ENCODE results near the gene TEDC1. TPM values are rescaled to one million over a fixed set of nuclear protein-coding genes. Genes with fewer than 3 reads are reported as not detected.

Gene TEDC1
- total RNA-seq, 4 donors from 2014 or later: 5.5 to 20.4 (median 14.2) TPM

DNA sequence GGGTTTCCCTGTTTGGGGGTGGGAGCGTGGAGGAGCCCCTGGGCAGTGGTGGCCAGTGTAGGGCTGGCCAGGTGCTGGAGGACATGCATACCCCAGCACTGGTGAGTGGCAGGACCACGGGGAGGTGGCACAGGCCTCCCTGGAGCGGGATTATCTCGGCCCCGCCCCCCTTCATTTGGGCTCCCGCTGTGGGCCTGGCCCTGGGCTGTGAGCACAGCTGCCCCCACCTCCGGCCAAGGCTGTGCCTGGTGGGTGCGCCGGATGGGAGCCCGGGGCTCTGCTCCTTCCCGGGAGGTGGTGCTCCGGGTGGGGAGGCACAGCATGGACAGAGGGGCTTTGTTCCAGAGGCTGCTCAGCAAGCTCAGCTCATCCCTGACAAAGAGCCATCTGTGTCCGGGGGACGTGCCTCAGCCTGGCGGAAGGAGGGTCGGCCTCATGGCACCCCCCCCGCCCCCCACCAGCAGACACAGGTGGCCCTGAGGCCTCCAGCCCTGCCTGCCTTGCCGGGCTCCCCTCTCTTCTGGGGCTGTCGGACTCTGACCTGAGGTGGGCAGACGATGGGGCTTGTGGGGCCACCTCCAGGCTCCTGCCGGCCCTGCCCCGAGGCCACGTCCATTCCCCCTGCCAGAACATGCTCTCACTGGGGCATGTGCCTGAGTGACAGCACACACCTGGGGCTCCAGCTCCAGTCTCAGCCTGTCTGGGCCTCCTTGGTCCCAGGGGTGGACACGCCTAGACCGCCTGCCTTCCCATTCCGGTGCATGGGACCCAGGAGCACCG, 8.4 kb downstream of the TEDC1 start:
- WGBS, 2 donors: 36 to 38% methylated on average over 8 to 18 of the region's 27 CpGs
- Histone ChIP-seq H3K27me3 (no peaks in the 10 kb centered on the region), H3K36me3 (peaks cover 0 to 5% (median 0%) of the 10 kb centered on the region in 3 donors), H3K4me1 (peaks cover 0 to 23% (median 8%) of the 10 kb centered on the region in 4 donors), H3K4me3 (no peak overlapping the region), H3K9me3 (no peaks in the 10 kb centered on the region), H3K27ac (peak overlapping the region; percentile 74 to 92 (median 82))
- no peak for DNase-seq (ENCODE audit: low spot score in 2 of 2)
- TF ChIP-seq POLR2A (IDR thresholded peaks at IDR 0.05): peak in 1 of 2 donors; percentile 35
- no peak for TF ChIP-seq CTCF (IDR thresholded peaks at IDR 0.05)
- peak; percentile 34 to 35 for TF ChIP-seq EP300 (IDR thresholded peaks at IDR 0.05)

DNA sequence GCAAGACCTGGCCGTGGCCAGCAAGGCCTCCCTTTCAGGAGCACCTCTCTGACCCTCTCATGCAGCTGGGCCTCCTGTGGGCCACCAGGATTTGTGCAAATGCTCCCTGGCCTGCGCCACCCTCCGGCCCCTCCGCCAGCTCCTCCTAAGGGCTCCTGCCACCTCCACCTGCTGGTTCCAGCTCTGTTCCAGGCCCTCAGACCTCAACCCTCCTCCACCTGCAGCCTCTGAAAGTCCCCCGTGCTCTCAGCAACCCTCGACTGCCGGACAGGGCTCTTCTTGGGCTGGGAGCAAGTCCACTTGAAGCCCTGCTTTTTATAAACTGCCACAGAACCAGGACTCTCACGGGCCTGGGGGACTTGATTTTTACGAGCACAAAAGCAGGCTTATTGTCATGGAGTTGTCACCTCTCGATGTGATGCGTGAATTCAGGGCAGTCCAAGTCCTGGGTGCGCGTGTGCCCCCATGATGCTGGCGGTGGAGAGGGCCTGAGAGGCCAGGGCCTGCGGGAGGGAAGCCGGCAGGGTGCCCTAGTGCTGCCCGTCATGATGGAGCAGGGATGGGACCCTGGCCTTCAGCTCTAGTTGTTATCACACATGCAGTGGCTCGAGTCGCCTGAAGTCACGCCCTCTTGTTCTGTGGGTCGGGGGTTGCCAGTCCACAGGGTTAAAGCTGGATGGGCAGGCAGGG, 9.1 kb downstream of the TEDC1 start:
- TF ChIP-seq CTCF (IDR thresholded peaks at IDR 0.05): no peak
- TF ChIP-seq EP300 (IDR thresholded peaks at IDR 0.05): no peak
- no peak for TF ChIP-seq POLR2A (IDR thresholded peaks at IDR 0.05)
- peak overlapping the region; percentile 74 to 92 (median 82) for H3K27ac ChIP-seq
- peaks cover 0 to 4% (median 0%) of the 10 kb centered on the region in 3 donors for H3K36me3 ChIP-seq
- H3K4me3 ChIP-seq: no peak overlapping the region
- DNase-seq (ENCODE audit: low spot score in 2 of 2): no peak
- H3K27me3 ChIP-seq: no peaks in the 10 kb centered on the region
- 73 to 74% methylated on average over 12 to 21 of the region's 21 CpGs for WGBS, 2 donors
- peaks cover 0 to 23% (median 8%) of the 10 kb centered on the region in 4 donors for H3K4me1 ChIP-seq
- no peaks in the 10 kb centered on the region for H3K9me3 ChIP-seq

- no peaks in the 10 kb centered on the region for H3K9me3 ChIP-seq
- H3K36me3 ChIP-seq: peaks cover 0 to 4% (median 0%) of the 10 kb centered on the region in 3 donors
- TF ChIP-seq CTCF (IDR thresholded peaks at IDR 0.05) (no peak), POLR2A (IDR thresholded peaks at IDR 0.05) (no peak), EP300 (IDR thresholded peaks at IDR 0.05) (no peak)
- H3K27me3 ChIP-seq: no peaks in the 10 kb centered on the region
- no peak for DNase-seq (ENCODE audit: low spot score in 2 of 2)
- H3K27ac ChIP-seq: peak overlapping the region in 2 of 4 donors; percentile 90 to 92
- H3K4me1 ChIP-seq: peaks cover 0 to 23% (median 8%) of the 10 kb centered on the region in 4 donors
- no peak overlapping the region for H3K4me3 ChIP-seq
- 66 to 70% methylated on average over 10 of the region's 10 CpGs for WGBS, 2 donors
Measured at GRCh38 chr14:105500726-105501101, 9.7 kb downstream of the TEDC1 start.

DNA sequence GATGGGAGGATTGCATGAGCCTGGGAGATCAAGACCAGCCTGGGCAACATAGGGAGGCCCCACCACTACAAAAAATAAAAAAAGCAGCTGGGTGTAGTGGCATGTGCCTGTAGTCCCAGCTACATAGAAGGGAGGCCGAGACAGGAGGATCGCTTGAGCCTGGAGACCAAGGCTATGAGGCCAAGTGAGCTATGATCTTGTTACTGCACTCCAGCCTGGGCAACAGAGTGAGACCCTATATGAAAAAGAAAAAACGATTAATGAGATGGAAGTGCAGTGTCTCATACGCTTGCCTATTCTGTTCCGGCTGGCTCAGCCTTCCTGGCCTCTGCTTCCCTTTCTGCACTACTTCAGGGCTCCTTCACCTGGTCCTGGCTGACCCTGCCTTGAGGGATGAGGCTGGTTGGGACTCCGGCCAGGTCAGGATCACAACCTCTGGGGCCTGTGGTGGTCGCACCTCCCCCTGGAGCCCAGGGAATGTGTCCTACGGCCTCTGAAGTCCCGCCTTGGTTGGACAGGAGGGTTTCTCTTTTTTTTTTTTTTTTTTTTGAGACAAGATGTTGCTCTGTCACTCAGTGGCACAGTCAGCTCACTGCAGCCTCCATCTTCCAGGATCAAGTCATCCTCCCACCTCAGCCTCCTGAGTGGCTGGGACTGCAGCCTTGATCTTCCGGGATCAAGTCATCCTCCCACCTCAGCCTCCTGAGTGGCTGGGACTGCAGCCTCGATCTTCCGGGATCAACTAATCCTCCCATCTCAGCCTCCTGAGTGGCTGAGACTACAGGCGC, 10.7 kb downstream of the TEDC1 start:
- Histone ChIP-seq H3K27ac (peak overlapping the region in 1 of 4 donors; percentile 20), H3K27me3 (no peaks in the 10 kb centered on the region), H3K4me3 (no peak overlapping the region), H3K4me1 (peaks cover 0 to 23% (median 8%) of the 10 kb centered on the region in 4 donors), H3K9me3 (no peaks in the 10 kb centered on the region), H3K36me3 (peaks cover 0 to 4% (median 0%) of the 10 kb centered on the region in 3 donors)
- DNase-seq (ENCODE audit: low spot score in 2 of 2): no peak
- no peak for TF ChIP-seq EP300 (IDR thresholded peaks at IDR 0.05)
- no peak for TF ChIP-seq POLR2A (IDR thresholded peaks at IDR 0.05)
- TF ChIP-seq CTCF (IDR thresholded peaks at IDR 0.05): no peak
- WGBS, 2 donors: 86% methylated on average over 12 to 13 of the region's 13 CpGs
